Measurements from ENCODE around the gene ZNF670.

Gene ZNF670

DNA sequence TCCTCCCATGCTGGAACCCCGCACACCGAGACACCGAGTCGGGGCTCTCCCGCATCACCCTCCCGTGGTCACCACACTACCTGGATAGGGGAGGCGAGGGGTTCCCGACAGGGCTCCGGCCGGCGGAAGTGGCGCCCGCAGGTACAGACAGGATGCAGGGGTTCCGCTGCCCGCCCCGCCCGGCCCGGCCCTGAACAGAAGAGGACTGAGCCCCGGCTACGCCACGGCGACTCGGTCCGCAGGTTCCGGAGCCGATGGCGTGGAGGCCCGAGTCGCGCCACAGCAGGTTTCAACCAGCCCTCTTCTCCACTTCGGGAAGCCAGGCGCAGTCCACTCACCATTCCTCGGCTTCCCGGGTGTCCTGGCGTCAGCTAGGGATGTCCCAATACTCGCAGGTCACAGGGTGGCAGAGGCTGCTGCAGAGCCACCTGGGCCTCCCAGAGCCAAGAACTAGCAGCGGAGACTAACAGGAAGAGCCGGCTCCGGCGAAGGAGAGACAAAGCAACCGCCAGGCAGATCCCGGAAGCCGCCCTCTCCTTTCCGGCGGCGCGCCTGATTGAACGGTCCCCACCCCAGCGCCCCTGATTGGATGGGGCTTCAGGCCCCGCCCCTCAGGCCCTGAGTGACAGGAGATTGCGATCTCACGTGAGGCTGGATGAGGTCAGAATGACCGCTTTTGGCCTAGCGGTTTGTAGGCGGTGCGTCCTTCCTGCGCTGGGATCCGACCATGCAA is 25.4 kb upstream of the ZNF670 start, which contains the start of gene ZNF669:
ZNF669 (minus strand) TSS at position 498 of the 733 bp plus-strand sequence; CDS start at position 341, 157 bp downstream.
- peak; percentile 88 for DNase-seq

DNA sequence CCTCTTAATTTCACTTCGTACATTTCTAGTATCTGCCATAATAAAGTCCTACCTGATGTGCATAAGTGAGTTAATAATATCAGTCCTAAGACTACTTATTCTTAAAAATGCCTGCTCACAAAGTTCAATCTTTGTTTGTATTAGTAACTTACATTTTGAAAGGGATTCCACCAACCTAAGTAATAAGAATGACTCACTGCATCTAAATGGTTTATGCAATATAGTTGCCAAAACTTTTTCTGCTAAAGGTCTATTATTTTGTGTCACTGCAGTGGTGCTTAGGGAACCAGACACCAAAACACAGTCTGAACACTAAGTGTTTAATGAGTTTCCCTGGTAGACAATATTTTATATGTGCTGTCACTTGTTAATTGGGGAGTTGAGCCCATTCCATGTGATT is 23.8 kb upstream of the ZNF670 start:
- no peak for DNase-seq

DNA sequence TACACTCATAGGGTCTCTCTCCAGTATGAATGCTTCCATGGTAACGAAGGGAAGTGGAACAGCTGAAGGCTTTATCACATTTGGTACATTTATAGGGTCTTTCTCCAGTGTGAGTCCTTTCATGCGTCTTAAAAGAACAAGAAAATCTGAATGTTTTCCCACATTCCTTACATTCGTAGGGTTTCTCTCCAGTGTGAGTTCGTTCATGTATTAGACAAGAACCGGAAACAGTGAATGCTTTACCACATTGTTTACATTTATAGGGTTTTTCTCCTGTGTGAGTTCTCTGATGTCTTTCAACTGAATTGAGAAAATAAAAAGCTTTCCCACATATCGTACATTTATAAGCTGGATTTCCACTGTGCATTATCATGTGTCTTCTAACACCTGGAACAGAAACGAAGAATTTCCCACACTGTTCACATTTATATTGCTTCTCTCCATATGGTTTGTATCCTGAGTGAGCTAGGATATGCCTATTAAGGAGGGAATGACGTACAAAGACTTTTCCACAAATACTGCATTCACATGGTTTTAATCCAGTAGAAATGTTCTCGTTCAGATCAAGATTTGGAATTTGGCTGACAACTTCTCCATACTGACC is 22.2 kb upstream of the ZNF670 start:
- no peak for DNase-seq

DNA sequence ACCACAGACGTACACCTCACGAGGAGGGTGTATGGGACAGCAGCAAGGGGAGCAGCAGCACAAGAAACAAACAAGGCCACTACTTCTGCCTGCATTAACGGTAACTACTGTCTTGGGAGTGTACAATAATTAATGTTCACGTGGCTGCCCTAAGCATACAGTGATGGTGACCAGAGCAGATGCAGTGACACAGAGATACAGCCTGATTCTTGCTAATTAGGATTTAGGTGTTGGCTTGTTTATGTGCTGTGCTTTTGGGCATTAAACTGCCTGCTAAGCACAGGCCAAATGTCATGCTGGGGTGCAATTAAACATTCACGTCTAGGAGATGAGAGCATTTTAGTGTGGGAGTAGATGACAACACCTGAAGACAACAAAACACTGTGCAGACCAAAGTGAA is 18.3 kb upstream of the ZNF670 start:
- no peak for DNase-seq

DNA sequence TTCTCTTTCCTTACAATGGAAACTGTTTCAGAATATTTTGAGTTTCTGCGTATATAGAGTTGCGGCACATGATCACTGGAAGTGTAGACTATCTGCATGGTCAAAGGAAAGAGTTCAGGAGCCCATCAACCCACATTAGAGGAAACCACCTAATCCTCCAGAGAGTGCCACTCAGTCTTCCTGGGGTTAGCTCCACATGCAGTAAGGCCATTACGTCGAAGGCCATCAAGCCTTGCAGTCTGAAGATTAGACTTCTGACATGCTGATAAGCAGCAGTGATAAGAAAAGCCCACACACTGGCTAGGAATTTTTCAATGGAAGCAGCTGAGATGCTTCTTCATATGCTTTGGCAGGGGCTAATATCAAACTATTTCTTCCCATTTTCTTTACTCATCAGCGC is 17.9 kb upstream of the ZNF670 start:
- DNase-seq = no peak

DNA sequence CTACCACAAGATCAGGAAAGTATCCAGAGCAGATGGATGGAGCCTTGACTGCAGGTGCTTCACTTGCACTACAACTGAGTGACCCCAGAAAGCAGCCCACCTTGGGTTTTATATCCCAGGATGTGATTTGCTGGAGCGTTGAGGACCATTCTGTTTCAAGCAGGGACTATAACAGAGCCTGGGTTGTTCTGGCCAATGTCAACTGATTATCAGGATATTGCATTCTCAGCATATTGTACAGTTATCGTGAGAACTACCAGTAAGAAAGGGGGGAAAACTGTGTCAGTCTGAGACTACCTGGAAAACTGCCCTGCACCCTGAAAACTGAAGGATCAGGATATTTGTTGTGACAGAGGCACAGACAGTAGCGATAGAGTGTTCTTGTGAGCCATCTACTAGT is 17.5 kb upstream of the ZNF670 start:
- DNase-seq = no peak

DNA sequence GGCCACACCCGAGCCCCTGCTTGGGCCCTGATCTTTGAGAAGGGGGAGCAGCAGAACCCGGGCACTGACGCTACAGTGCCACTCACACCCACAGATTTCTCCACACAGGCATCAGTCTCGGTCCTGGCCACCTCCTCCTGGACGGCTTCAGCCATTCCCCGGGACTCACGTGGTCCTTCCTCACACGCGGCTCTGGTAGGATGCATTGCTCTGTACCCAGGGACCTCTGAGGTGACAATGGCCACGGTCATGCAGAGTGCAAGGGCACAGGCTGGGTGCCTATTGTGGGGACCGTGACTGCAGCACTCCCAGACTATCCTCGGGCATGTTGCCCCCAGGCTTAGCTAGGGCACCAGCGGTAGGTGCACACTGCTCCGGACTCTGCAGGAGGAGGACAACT is 11.8 kb upstream of the ZNF670 start:
- DNase-seq = no peak

DNA sequence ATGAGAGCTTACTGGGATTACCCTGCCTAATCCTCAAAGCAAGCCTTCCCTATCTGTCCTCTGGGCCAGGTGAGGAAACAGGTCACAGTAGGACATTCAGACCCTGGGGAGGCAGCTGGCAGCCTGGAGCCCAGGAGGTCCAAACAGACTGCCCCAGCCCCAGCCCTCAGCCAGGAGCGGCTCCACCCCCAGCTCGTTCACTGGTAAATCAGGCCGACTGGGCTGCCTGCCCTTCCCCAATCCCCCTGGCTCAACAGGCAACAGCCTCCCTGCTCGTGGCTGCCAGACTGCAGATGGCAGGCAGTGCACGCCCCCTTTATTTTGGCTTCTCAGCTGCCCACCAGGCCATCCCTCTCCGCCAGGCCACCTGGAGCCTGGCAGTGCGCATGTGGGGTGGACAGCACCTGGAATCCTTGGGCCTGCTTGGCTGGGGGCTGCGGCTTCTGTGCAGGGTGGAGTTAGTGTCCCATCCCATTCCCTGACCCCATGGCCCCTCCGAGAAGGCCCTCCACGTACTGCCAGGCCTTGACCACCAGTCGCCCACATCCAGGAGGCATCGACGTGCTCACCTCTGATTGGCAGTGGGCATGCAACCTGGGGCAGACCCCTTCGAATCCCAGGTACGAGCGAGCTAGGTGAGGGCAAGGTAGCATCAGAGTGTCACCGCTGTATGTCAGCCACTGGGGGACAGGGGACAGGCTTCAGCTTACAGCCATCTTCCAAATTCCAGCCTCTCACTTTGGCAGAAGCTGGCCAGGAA is 11.2 kb upstream of the ZNF670 start:
- no peak for DNase-seq

DNA sequence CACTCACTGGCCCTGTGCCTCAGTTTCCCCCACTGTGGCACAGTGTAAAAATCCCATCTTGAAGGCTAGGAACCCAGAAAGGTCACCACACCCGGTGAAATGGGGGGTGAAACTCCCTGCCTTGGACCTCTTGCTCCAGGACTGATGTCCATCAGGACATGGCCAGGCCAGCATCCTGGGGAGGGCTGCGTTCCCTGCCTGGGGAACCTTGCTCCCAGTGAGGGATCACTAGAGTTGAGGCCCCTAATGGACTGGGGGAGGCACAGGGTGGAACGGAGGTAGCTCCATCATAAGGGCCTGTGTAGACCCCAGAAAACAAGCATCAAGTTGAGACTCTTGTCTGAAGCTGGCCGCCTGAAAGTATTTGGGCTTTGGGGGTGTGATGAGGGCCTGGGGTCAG is 10.4 kb upstream of the ZNF670 start:
- no peak for DNase-seq

DNA sequence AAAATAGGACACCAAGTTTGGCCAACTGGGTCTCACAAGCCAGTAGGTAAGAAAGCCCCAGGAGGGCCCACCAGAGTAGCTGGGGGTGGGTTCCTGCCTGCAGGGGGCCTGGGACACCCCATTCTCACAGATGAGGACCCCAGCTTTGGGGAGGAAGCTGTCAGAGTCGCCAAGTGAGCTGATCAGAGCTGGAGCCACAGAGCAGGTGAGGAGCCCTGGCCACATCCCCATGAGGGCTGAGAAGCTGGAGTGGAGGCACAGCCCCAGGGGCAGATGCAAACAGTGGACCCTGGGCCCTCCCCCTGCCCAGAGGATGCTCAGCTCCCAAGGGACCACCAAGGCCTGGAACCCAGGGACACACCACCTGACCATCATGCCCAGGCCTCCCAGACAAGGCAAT is 8.6 kb upstream of the ZNF670 start:
- no peak for DNase-seq

DNA sequence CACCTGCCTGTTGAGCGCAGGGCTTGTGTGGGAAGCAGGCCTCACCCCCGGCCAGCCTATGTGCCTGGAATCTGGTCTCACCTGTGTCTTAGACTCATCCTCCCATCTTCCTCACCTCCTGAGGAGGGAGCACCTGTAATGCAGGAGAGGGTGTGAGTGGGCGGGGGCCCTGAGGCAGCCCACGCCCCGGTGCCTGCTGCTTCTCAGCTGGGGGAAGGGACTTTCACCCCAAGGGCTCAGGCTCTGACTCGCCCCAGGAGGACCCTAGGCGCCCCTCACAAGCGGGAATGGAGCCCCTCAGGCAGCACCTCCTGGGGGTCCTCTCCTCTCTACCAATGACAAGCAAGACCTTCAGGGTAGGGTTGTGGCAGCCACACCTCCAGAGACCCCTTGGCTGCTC is 6.7 kb upstream of the ZNF670 start:
- no peak for DNase-seq

DNA sequence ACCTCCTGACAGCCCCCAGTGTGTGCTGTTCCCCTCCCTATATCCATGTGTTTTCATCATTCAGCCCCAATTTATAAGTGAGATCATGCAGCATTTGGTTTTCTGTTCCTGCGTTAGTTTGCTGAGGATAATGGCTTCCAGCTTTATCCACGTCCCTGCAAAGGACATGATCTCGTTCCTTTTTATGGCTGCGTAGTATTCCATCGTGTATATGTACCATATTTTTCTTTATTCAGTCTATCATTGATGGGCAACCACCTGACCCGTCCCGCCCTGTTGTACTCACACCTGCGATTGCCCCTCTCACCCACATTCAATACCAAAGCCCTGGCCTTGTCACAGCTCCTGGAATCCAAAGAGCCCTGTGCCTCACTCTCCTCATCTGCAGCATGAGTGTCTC is 6.2 kb upstream of the ZNF670 start:
- no peak for DNase-seq

DNA sequence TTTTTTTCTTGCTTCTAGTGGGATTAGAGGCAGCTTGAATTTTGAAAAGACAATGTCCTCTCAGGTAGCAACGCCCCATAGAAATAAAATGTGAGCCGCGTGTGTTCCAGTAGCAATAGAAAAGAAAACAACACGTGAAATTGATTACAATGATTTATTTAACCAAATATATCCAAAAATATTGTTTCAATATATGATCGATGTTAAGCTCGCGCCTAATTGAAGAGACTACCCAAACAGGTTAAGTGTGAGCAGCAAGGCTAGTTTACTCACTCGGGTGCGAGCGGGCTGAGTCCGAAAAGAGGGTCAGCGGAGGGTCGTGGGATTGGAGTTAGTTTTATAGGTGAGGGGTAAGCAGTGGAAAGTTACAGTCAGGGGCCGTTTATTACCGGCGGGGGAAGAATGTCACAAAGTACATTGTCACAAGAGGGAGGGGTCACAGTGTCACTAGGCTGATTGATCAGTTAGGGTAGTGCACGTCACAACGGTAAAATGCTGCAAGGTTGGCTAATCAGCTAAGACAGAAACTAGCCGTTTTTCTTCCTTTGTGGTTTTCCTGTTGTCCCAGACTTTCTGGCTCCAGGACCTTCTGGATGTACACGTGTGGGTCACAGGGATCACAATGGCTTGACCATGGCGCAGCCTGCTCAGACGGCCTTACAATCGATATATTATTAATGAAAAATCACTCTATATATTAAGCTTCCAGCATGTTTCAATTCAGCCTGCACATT is 697 bp upstream of the ZNF670 start:
- DNase-seq = no peak

DNA sequence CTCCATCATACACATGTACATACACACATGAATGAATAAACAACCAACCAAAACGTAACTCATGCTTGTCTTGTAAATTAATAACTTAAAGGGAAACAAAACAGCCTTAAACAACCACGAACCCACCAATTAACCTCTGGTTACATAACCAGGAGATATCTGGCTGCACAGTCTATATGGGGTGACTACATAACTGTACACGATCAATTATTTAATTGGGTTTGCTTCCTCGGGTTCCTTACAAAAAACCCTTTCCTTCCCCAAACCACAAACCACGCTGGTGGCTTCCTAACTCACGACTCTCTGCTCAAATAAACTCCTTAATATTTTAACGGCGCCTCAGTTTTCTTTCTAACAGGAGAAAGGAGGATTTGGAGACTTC is 744 bp downstream of the ZNF670 start:
- DNase-seq = no peak

DNA sequence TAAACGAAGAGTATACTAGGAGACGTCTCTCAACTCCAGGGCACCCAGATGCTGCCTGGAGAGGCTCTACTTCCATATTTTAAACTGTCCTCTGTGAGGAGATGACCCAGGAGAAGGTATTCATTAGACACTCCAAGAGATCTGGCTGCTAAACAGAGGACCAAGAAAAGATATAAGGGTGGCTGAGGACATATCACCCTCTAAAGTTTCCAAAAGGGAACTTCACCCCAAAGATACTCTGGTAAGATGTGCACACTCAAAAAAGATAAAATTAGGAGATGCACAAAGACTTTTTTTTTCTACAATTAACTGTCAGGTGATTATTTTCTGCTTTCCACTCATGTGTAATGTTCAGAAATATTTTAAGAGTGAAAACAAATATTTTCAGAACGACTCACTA is 1.4 kb downstream of the ZNF670 start:
- no peak for DNase-seq

DNA sequence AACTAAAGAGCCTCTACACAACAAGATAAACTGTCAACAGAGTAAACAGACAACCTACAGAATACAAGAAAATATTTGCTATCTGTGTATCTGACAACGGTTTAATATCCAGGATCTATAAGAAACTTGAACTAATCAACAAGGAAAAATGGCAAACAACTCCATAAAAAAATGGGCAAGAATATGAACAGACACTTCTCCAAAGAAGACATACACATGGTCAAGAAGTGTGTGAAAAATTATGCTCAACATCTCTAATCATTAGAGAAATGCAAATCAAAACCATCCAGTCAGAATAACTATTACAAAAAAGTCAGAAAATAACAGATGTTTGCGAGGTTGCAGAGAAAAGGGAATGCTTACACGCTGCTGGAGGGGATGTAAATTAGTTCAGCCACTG is 8.0 kb downstream of the ZNF670 start:
- no peak for DNase-seq

DNA sequence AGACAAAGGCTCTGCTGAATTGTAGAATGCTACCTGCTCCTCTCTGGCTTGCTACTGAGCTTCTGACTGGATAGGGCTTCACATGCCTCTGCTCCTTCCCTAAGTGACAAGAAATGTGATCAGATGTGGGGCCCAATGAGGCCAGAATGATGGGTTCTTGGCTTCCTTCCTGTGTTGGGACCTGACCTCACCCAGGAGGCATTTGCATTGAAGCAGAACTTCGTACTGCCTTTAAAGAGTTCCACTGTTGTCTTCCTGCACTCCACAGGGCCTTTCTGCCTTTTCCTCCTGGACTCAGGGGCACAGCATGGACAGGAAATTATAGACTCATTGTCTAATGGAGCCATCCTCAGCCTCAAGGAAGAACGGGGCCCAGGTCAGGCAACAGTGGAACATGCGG is 14.3 kb downstream of the ZNF670 start:
- no peak for DNase-seq

DNA sequence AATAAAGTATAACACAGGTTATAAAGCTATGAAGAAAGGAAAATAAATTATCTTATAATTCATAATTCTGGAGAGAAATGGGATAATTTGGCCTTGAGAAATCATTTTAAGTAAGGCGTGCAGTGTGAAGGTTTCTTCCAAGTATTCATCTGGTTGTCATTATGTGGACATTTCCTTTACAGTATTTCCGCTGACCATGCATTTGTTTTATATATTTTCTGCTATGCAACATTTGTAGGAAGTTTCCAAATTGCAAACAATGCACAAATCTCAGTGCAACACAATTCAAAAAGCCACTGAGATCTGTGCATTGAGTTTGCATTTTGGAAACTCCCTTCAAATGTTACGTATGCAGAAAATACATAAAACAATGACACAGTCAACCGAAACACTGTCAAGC is 17.8 kb downstream of the ZNF670 start:
- no peak for DNase-seq

DNA sequence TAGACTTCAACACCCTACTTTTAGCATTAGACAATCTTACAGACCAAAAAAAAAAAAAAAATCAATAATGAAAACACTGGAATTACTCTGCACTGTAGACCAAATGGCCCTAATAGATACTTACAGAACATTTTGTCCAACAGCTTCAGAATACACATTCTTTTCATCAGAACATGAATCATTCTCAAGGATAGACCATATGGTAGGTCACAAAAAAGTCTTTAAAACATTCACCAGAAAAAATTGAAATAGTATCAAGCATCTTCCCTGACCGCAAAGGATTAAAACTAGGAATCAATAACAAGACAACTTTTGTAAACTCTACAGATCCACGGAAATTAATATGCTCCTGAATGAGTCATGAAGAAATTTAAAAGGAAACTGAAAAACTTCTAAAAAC is 22.5 kb downstream of the ZNF670 start:
- DNase-seq = no peak

DNA sequence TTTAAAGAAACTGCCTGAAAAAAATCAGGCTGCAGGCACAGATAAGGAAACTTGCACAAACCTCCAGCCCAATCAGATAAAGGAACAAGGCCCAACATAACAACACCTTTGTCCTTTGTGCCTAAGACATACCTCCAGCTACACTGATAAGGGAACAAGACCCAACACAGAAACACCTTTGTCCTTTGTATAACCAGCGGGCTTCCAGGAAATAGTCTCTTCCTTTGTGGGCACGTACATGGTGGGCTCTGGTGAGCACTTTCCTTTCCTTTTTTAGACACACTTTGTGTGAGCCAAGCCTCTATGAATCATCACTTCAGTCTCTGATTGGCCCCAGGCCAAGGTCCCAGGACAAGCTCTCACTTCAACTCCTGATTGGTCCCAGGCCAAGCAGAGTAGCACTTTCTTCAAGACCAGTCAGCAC is 23.6 kb downstream of the ZNF670 start:
- no peak for DNase-seq

DNA sequence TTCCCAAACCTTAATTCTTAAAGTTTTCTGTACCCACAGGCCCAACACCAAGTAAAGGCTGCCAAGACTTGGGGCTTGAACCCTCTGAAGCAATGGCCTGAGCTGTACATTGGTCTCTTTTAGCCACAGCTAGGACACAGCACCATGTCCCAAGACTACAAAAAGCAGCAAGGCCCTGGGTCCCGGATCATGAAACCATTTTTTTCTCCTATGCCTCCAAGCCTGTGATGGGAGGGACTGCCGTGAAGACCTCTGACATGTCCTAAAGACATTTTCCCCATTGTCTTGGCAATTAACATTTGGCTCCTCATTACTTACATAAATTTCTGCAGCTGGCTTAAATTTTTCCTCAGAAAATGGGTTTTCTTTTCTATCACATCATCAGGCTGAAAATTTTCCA is 30.9 kb downstream of the ZNF670 start:
- DNase-seq = no peak

DNA sequence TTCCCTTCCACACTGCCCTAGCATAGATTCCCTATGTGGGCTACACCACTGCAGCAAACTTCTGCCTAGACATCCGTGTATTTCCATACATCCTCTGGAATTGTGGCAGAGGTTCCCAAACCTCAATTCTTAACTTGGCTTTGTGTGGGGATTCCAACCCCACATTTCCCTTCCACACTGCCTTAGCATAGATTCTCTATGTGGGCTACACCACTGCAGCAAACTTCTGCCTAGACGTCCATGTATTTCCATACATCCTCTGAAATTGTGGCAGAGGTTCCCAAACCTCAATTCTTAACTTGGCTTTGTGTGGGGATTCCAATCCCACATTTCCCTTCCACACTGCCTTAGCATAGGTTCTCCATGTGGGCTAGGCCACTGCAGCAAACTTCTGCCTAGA is 31.4 kb downstream of the ZNF670 start:
- DNase-seq = no peak

DNA sequence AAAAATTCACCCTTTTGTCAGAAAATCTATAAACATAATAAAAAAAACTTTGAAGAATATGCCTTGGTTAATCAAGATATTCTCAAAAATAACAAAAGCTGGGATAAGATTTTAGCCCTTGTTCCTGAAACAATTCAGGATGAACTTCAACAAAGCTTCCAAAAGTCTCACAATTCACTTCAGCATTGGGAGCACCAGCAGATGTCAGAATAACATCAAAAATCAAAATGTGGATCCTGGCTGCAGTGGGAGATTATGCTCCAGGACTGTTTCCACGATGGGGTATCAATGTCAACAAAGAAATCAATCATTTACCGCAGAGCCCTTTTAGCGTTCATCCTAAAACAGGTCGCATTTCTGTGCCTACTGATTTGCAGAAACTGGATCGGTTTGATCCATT is 35.2 kb downstream of the ZNF670 start:
- DNase-seq = no peak

Data from activated CD4-positive, alpha-beta T cell treated with anti-CD3 and anti-CD28 coated beads, Interleukin-2, amount 50 U/mL, for 1 hour (primary cell).